Measurements from ENCODE around the gene MAN1C1. TPM values are rescaled to one million over a fixed set of nuclear protein-coding genes. Genes with fewer than 3 reads are reported as not detected.

MAN1C1 gene
- polyA plus RNA-seq, 3 donors = 3.1 to 18.2 (median 12.4) TPM

DNA sequence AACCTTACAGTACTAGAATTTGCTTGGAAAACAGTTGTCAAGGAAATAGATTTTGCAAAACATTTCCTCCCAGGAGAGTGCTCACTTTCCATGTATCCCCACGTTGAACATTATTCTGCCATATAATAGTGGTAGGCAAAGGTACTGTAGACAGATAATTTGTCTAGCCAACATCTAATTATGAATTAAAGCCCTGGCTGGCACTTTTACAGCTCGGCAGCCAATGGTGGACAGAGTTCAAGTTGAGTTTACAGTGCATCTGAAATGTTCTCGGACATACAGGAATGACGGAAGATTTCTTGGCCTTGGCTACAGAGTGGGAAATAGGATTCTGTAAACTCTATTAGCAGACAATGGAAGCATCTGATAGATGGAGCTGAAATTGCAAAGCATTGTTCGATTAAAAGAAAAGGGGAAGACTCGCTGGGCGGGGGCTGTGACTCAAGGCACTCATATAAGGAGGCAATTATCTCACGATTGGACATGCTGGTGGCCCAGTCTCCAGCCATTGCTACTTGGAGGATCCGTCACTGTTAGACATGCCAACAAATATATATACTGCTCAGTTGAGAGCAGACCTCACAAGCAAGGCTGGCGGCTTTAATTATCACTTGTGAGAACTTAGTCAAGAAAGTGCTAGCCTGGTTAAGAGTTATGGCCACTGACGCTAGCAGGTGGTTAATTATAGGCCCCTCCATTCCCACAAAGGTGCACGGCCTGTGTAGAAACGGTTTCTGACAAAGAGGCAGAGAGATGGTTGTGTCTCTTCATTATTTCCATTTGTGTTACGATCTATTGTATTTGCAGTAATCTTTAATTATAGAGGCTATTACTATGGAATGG lies 48.0 kb downstream of the MAN1C1 start:
- WGBS, 3 donors = 64 to 83% (median 67%) methylated on average over 14 of the region's 14 CpGs
- no peak overlapping the region for H3K27ac ChIP-seq (ENCODE audit: low read depth, low read length)

DNA sequence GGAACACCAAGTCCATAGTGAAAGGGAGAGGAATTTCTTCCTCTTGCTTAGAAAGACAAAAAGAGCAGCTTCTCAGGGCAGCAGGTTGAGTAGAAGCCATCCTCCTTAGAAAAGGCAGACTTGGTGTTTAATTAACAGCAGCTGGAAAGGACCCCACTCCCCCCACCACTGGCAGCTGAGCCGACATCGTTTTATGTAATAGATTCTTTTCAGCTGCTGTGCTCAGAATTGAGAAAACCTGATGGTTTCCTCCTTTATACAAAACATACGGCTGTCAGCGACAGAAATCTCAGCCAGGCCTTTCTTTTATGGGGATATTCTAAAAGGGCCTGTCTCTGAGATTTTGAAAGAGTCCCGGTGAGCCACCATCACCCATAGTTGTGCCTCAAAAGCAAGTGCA lies 49.9 kb downstream of the MAN1C1 start:
- no peak overlapping the region for H3K27ac ChIP-seq (ENCODE audit: low read depth, low read length)
- WGBS, 3 donors = 77 to 90% (median 85%) methylated on average over 5 of the region's 5 CpGs

DNA sequence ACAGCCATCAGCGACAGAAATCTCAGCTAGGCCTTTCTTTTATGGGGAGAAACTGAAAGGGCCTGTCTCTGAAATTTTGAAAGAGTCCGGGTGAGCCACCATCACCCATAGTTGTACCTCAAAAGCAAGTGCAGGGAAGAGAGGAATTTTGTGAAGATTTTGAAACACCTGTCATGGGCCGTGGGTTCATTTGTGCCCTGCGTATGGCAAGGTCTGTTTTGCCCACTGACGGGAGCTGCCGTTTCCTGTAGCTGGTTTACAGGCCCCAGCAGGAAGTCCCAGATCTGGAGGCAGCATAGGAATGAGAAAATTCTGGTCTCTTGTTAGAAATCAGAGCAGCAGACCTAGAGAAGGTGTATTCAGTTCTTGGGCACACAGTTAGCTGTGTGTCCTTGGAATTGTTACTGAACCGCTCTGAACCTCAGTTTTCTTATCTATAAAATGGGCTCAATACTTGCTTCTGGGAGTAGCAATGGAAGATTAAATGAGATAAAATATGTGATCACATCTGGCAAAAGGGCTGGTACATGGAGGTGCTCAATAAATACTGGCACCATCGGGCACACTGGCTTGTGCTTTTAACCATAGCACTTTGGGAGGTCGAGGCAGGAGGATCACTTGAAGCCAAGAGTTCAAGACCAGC lies 52.5 kb downstream of the MAN1C1 start:
- 79 to 86% (median 81%) methylated on average over 9 of the region's 9 CpGs for WGBS, 3 donors
- no peak overlapping the region for H3K27ac ChIP-seq (ENCODE audit: low read depth, low read length)

DNA sequence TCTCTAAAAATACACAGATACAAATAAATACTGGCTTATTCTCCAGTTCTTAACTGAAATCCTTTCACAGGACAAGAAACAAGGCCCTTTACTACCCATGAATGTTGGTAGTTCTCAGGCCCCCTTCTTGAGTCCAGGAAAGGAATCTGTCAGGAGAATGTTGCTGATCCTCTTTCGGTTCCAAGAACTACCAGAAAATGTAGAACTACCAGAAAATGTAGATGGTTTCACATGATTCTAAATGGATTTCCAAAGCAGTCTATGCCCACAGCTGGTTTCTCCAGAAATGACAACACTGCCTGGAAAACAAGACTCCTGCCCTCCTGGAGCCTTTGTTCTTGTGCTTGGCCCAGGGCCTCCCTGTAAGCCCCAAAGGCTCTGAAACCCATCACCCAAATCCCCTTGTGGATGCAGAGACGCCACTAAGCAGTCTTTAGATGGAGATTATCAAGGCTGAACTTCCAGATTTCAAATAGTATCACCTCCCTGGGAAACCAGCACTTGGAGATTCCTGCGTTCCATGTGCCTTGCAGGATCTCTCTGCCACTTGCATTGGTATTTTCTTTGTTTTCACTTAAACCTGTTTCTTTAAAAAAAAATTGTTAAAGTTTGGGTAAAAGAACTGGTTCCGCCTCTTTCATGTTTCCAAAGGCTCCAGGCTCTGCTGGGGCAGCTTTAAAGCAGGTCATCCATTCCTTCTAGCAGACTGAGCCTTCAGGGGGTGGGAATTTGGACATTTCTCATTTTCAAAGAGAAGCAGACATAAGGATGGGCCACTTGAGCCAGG lies 53.4 kb downstream of the MAN1C1 start:
- 92 to 94% (median 93%) methylated on average over 4 of the region's 4 CpGs for WGBS, 3 donors
- no peak overlapping the region for H3K27ac ChIP-seq (ENCODE audit: low read depth, low read length)

DNA sequence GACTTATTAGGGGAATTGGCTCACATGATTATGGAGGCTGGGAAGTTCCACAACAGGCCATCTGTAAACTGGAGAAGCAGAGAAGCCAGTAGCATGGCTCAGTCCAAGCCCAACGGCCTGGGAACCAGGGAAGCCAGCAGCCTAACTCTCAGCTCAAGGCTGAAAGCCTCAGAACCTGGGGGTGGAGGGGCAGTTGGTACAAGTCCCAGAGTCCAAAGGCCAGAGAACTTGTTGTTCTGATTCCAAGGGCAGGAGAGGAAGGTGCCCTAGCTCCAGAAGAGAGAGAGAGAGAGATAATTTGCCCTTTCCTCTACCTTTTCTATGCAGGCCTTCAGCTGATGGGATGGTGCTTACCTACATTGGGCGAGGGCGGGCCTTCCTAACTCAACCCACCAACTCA lies 55.3 kb downstream of the MAN1C1 start:
- no peak overlapping the region for H3K27ac ChIP-seq (ENCODE audit: low read depth, low read length)

DNA sequence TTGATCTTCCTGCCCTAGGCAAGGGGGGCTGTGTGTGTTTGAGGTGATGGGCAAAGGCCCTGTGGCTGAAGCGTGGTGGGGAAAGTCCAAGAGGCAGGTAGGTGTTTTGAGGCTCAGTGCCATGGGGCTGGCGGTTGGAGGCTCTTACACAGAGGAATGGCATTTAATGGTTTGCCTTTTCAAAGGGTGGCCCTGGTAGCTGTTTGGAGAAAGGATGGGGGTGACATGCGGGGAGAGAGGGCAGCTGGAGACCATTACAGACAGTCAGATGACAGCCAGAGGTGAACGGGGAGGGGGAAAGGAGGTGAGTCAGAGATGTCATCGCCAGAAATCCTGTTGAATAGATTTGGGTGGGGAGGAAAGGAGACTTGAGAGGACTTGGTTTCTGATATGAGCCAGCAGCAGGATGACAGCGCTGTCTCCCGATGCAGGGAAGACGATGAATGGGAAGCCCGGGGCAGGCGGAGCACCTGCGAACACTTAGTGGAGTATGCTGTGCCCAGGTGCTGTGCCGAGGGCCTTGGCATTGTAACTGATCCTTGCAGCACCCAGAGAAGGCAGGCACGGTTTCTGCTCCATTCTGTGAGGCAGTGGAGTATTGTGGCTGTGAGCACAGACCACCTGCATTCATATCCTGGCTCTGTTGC lies 56.3 kb downstream of the MAN1C1 start:
- 89 to 92% (median 90%) methylated on average over 13 of the region's 13 CpGs for WGBS, 3 donors
- no peak overlapping the region for H3K27ac ChIP-seq (ENCODE audit: low read depth, low read length)

More for the DNA sequence above, 55.3 kb downstream of the MAN1C1 start:
- WGBS, 3 donors = 69 to 95% (median 91%) methylated on average over 3 of the region's 3 CpGs

DNA sequence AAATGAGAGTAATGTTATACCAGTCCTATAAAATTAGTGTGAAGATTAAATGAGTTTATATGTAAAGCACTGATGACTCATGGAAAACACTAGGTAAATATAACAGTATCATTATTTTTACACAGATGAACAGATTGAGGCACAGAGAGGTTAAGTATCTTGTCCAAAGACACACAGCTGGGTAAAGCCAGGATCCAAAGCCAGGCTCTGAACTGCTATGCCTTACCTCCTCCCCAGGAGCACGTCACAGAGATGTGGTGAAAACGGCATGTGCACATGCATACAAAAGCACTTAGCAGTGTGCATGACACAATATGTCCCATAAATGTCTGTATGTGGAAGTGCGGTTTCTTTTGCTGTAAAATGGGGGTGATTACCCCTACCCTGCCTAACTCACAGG lies 56.9 kb downstream of the MAN1C1 start:
- 94 to 99% (median 94%) methylated on average over 3 of the region's 3 CpGs for WGBS, 3 donors
- H3K27ac ChIP-seq (ENCODE audit: low read depth, low read length) = no peak overlapping the region

DNA sequence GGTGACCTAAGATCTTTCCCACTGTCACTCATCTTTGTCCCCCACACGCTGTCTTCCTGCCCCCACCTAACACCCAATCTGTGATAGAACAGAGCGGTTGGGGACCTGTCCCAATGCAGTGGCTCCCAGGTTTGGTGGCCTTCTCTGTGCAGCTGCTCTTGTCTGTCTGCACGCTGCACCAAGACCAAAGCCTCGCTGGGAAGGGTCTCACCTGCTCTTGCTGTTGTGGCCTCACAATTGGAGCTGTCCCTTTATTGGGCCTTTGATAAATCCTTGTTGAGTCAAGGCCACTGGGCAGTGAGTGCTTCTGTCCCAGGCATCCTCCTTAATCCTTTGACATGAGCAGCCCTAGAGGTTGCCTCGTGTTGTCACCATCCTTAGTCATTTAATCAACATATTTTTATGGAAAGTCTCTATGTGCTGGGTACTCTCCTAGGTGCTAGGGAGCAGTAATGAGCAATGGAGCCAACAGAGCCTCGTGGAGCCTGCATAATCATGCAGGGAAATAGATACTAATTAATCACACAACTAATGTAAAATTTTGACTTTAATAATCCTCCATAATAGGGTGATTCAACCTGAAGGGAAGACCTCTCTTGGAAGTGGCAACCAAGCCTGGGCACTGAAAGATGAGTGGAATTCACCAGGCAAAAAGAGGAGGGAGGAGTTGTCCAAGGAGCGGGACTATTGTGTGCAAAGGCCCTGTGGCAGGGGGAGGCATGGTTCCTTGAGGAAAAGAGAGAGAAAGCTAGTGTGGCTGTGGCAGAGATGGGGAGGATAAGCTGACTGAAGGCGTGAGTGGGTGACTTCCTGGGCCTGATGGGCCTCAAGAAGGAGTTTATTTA lies 57.6 kb downstream of the MAN1C1 start:
- 91 to 94% (median 92%) methylated on average over 8 of the region's 8 CpGs for WGBS, 3 donors
- no peak overlapping the region for H3K27ac ChIP-seq (ENCODE audit: low read depth, low read length)

DNA sequence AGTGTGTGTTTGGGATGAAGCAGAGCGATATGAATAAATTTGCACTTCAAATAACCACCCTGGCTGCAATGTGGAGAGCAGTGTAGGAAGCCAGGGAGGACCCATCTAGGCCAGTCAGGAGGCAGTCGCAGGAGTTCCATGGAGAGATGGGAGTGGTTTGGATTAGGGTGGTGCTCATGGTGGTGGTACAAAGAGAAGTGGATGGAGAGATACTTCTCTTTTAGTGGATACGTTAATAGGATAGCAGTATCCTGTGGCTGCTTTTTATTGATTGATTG lies 58.2 kb downstream of the MAN1C1 start:
- no peak overlapping the region for H3K27ac ChIP-seq (ENCODE audit: low read depth, low read length)
- WGBS, 3 donors = 93 to 98% (median 97%) methylated on average over 3 of the region's 3 CpGs

DNA sequence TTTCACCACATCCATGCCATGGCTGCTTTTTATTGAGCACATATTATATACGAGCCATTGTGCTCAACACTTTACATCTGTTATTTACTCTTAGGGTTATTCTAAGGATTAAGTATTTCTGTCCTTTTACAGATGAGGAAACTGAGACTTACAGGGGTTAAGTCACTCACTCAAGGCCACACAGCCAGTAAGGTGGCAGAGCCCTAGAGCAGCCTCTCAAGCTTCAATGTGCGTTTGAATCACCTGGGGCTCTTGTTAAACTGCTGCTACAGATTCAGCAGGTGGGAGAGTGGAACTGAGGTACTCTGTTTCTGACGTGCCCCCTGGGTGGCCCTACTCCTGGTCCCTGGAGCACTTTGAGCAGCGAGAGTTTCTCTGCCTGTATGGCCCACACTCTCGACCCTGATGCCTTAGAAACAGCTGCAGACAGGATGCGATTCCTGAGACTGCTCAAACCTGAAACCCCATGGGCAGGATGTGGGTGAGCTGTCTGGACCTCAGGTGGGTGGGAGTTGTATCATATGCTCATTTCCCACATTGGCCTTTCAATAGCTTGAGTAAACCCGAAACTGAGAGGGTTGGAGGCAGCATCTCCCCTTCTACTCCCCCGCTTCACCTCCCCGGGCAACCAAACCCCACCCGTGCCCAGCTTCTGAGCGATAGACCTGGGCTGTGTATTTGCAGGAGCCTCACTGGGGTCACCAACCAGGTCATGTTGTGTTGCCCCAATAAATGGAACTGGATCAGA lies 59.3 kb downstream of the MAN1C1 start:
- WGBS, 3 donors = 74 to 86% (median 76%) methylated on average over 11 of the region's 11 CpGs
- H3K27ac ChIP-seq (ENCODE audit: low read depth, low read length) = no peak overlapping the region

DNA sequence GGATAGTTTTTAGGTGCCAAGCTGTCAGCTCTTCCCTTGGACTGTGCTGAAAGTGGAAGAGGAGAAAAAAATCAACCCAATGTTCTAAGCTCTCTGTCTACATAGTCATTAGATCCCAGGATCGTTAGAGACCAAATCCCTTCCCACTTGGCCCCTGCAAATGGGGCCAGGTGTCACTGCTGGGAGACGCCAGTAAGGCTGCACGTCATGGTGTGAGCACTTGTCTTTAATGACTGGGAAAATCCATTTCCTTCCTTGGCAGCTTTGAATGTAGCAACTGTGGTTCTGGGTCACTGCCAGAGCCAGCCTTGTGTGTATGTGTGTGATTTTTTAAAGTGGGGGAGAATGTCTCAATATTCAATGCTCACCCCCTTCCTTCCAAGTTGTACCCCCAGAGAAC lies 59.9 kb downstream of the MAN1C1 start:
- no peak overlapping the region for H3K27ac ChIP-seq (ENCODE audit: low read depth, low read length)
- 19 to 23% (median 22%) methylated on average over 3 of the region's 3 CpGs for WGBS, 3 donors

DNA sequence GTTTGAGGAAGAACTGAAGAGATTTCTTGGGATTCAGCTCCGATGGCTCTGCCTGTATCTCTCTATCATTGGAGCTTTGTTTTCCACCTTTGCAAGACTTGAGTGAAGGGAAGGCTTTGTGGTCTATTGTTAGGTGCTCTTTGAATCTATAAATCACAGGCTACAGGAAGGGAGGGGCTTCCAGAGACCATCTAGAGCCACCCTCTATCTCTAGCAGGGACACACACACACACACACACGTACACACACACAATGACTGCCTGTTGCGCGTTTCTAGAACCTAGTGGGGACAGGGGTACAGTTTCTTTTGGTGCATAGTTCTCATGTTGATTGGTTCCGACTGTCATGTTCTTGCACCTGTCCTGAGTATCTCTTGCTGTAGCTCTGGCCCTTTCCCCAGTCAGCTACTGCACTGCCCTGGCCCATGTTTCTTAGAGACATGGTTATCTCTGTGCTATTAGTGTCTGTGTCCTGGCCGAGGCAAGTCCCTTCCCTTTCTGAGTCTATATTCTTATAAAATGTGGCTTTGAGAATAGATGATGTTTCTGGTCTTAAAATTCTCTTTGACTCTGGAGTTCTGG lies 60.7 kb downstream of the MAN1C1 start:
- H3K27ac ChIP-seq (ENCODE audit: low read depth, low read length) = no peak overlapping the region
- WGBS, 3 donors = 84 to 87% (median 87%) methylated on average over 6 of the region's 6 CpGs

DNA sequence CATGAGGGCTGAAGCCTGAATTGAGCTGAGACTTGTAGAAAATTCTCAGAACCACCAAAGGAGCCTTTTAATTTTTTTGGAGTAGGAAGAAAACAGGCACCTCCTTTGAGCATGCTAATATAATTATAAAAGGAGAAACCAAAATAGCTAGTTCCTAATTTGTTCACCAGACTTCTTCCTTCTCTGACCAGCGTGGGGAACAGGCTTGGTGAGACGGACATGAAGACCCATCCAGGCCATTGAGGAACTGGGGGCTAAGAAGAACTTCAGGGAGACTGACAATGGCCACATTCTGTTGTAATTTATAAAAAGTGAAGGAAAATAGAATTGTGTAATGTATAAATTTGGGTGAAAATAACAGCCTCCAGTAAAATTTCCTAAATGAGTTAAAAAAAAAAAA lies 62.6 kb downstream of the MAN1C1 start:
- WGBS, 3 donors = 56 to 97% (median 58%) methylated on average over 2 of the region's 2 CpGs
- H3K27ac ChIP-seq (ENCODE audit: low read depth, low read length) = no peak overlapping the region

DNA sequence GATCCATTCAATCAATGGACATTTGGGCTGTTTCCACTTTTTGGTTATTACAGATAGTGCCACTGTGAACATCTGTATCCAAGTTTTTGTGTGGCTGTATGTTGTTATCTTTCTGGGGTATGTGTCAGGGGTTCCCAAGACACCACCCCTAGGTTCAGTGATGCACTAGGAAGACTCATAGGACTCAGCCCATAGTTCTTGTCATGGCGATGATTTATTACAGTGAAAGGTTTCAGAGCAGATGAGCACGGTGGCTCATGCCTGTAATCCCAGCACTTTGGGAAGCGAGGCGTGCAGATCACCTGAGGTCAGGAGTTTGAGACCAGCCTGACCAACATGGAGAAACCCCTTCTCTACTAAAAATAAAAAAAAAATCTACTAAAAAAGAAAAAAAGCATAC lies 64.1 kb downstream of the MAN1C1 start:
- no peak overlapping the region for H3K27ac ChIP-seq (ENCODE audit: low read depth, low read length)
- WGBS, 3 donors = 96 to 97% (median 96%) methylated on average over 4 of the region's 4 CpGs

DNA sequence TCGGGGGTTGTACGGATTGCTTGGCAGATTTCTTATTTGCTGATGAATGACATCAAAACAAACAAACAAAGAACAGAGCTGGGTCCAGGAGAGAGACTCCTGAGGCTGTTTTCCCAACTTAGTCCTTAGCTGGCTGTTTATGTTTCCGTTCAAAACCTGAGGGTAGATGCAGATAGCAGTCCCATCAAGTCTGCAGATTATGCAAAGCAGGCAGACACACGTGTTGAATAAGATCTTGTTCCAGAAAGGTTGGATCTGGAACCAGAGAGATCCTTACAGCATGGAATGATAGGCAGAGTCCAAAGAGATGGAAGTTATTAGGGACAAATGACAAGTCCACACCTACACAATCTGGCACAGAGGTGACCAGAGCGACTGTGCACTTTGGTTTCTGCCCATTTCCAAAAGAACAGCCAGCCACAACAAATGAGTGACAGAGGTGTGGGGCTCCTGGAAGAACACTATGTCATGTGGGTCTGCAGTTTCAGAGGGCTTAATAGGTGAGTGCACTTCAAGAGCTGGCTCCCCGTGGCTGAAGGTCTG lies 65.5 kb downstream of the MAN1C1 start:
- H3K27ac ChIP-seq (ENCODE audit: low read depth, low read length) = no peak overlapping the region
- 75 to 85% (median 83%) methylated on average over 6 of the region's 6 CpGs for WGBS, 3 donors

DNA sequence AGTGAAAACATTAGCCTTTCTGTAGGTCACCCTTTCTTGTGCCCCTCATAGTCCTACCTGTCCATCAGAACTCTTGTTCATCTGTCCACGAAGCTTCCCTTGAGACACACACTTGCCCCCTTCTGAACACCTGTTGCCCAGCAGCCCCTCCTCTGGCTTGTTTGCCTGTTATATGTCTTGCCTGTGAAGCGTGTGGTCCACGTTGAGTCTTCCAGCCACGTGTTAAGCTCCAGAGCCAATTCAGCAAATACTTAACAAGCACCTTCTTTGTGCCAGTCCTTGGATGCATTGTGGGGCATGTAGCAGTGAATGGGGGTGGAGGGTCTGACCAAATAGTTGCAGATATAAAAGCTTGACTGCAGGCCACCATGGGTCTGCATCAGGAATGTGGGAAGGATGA lies 66.6 kb downstream of the MAN1C1 start:
- H3K27ac ChIP-seq (ENCODE audit: low read depth, low read length) = no peak overlapping the region
- 81 to 90% (median 88%) methylated on average over 4 of the region's 4 CpGs for WGBS, 3 donors

DNA sequence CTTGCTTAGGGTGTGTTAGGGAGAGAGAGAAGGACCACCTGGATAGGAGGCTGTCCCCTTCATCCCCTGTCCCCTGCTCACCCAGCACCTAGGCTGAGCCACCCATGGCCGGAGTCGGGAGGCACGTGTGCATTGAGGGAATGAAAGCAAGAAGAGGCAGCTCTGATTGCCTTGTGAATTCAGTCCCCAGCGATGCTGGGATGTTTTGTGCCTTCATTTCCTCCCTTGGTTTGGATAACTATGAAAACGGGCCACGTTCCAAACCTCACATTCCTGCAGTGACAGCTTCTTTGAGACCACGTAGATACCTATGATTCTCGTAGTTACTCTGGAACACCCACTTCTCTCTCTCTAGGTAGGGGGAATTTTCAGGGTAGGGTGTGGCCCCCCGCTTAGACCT lies 67.1 kb downstream of the MAN1C1 start:
- WGBS, 3 donors = 53 to 65% (median 60%) methylated on average over 9 of the region's 9 CpGs
- H3K27ac ChIP-seq (ENCODE audit: low read depth, low read length) = no peak overlapping the region
